NCI-H1436 (cell line): ENCODE data around the gene SCN3A.

Experiments used
- DNase-seq: peaks from one replicate; lab custom pipeline; 2025; lab: John Stamatoyannopoulos, UW

Gene SCN3A

GRCh38 chr2:165112133-165112573 lies 91.7 kb downstream of the SCN3A start:
- DNase-seq: no peak

GRCh38 chr2:165110394-165110793 lies 93.5 kb downstream of the SCN3A start:
- DNase-seq: no peak

GRCh38 chr2:165109915-165110314 lies 93.9 kb downstream of the SCN3A start:
- DNase-seq: no peak

GRCh38 chr2:165105926-165106325 lies 97.9 kb downstream of the SCN3A start:
- no peak for DNase-seq

- no peak for DNase-seq
Measured at GRCh38 chr2:165087933-165088901, 115.6 kb downstream of the SCN3A start.

- DNase-seq: no peak
Measured at GRCh38 chr2:165086337-165086736, 117.5 kb downstream of the SCN3A start.

GRCh38 chr2:165083326-165083725 lies 120.5 kb downstream of the SCN3A start:
- DNase-seq: no peak

GRCh38 chr2:165082479-165082878 lies 121.4 kb downstream of the SCN3A start:
- DNase-seq: no peak

GRCh38 chr2:165081276-165081675 lies 122.6 kb downstream of the SCN3A start:
- no peak for DNase-seq

- DNase-seq: no peak
Measured at GRCh38 chr2:165079432-165079831, 124.4 kb downstream of the SCN3A start.

- no peak for DNase-seq
Measured at GRCh38 chr2:165078913-165079312, 124.9 kb downstream of the SCN3A start.

GRCh38 chr2:165074884-165075283 lies 129.0 kb downstream of the SCN3A start:
- DNase-seq: no peak

- DNase-seq: no peak
Measured at GRCh38 chr2:165074323-165074722, 129.5 kb downstream of the SCN3A start.

- no peak for DNase-seq
Measured at GRCh38 chr2:165070076-165070475, 133.8 kb downstream of the SCN3A start.

- DNase-seq: no peak
Measured at GRCh38 chr2:165069151-165069550, 134.7 kb downstream of the SCN3A start.

GRCh38 chr2:165068487-165068757 lies 135.4 kb downstream of the SCN3A start:
- DNase-seq: no peak

GRCh38 chr2:165067643-165068486 lies 136.0 kb downstream of the SCN3A start:
- peak; percentile 87 for DNase-seq

- no peak for DNase-seq
Measured at GRCh38 chr2:165064743-165065142, 139.1 kb downstream of the SCN3A start.

- no peak for DNase-seq
Measured at GRCh38 chr2:165060411-165060810, 143.4 kb downstream of the SCN3A start.

GRCh38 chr2:165058476-165059265 lies 145.2 kb downstream of the SCN3A start:
- DNase-seq: no peak

- DNase-seq: no peak
Measured at GRCh38 chr2:165057931-165058330, 145.9 kb downstream of the SCN3A start.

- DNase-seq: no peak
Measured at GRCh38 chr2:165057308-165057707, 146.5 kb downstream of the SCN3A start.
